ENCODE measurements around the gene TBCK.

- TF ChIP-seq POLR2AphosphoS5 (IDR thresholded peaks at IDR 0.05; ENCODE audit: low read depth, low read length): no peak
- TF ChIP-seq POLR2A (IDR thresholded peaks at IDR 0.05; ENCODE audit: low read depth, low read length): no peak
Measured at GRCh38 chr4:106240699-106241098, 75.3 kb downstream of the TBCK start.
